Muscle of arm (tissue), 12 donors: ENCODE results near the gene HMCN2. TPM values are rescaled to one million over a fixed set of nuclear protein-coding genes. Genes with fewer than 3 reads are reported as not detected.

ENCODE experiments used
- polyA plus RNA-seq, 12 donors: library from polyadenylated mRNA; unstranded; fragments of 120-200 nt; gene quantifications; one replicate each; pipeline ENCODE4 v1.2.1, GENCODE V29; 2013; ENCODE audit not compliant: insufficient read length in 12 of 12

Gene HMCN2
- polyA plus RNA-seq, 12 donors: 4.8 to 19.1 (median 8.6) TPM; not detected in 1

Other genes starting within 250 kb of the HMCN2 start
- gene FNBP1, start 222.6 kb upstream of the HMCN2 start, polyA plus RNA-seq: 10 to 100 TPM in 11 of 12 donors, not detected in 1; 14.8 to 67.8 (median 19.9) TPM
- 10 to 100 TPM in 11 of 12 donors, not detected in 1; 32.6 to 40.6 (median 37.8) TPM for gene GPR107, start 211.9 kb upstream of the HMCN2 start, polyA plus RNA-seq
- 10 to 100 TPM in 11 of 12 donors, not detected in 1; 40.6 to 73.1 (median 50.0) TPM for gene NCS1, start 93.4 kb upstream of the HMCN2 start, polyA plus RNA-seq
- gene ASS1, start 179.2 kb downstream of the HMCN2 start, polyA plus RNA-seq: 100 to 1,000 TPM in 1 of 12 donors, 10 to 100 TPM in 10, not detected in 1; 37.6 to 134 (median 49.1) TPM